Suprapubic skin (tissue), 4 donors: ENCODE measurements around the gene B3GNT5. TPM values are rescaled to one million over a fixed set of nuclear protein-coding genes. Genes with fewer than 3 reads are reported as not detected.

Source experiments
- DNase-seq, 2 donors: peaks; one replicate each; pipeline ENCODE4 v3.0.0-alpha.2; 2019; ENCODE audit warnings: low spot score in 2 of 2
- H3K27ac ChIP-seq: fragments of 200-600 bp; sonication (generic); one replicate; pipeline ENCODE4 v1.5.1; 2019
- H3K27me3 ChIP-seq: fragments of 200-600 bp; sonication (generic); one replicate; pipeline ENCODE4 v1.5.1; 2019
- H3K36me3 ChIP-seq: fragments of 200-600 bp; sonication (generic); one replicate; pipeline ENCODE4 v1.5.1; 2019
- H3K4me1 ChIP-seq: fragments of 200-600 bp; sonication (generic); one replicate; pipeline ENCODE4 v1.5.1; 2019
- H3K4me3 ChIP-seq: fragments of 200-600 bp; sonication (generic); one replicate; pipeline ENCODE4 v1.5.1; 2019; ENCODE audit warnings: mild to moderate bottlenecking
- H3K9me3 ChIP-seq: fragments of 200-600 bp; sonication (generic); one replicate; pipeline ENCODE4 v1.5.1; 2019
- CTCF ChIP-seq, 2 donors: fragments of 200-600 bp in 1 of 2; fragments of 450-650 bp in 1 of 2; sonication (generic) in 1 of 2; IDR thresholded peaks; one replicate each; pipeline ENCODE4 v1.5.1; 2016 to 2019; ENCODE audit warnings: antibody characterized with exemption in 2 of 2, mild to moderate bottlenecking in 1 of 2, moderate library complexity in 1 of 2
- EP300 ChIP-seq: sonication (generic); formaldehyde crosslinking; IDR thresholded peaks from one replicate; pipeline ENCODE4 v1.6.1; 2017; ENCODE audit warnings: antibody characterized with exemption
- POLR2A ChIP-seq, 2 donors: fragments of 450-650 bp; IDR thresholded peaks; one replicate each; pipeline ENCODE4 v1.6.1; 2017; ENCODE audit warnings: antibody characterized with exemption in 2 of 2, mild to moderate bottlenecking in 2 of 2, moderate library complexity in 2 of 2
- POLR2AphosphoS5 ChIP-seq, 3 donors: sonication (generic); formaldehyde crosslinking; IDR thresholded peaks; one replicate each; pipeline ENCODE4 v1.6.1; 2017; ENCODE audit warnings: antibody characterized with exemption in 3 of 3
- WGBS: methylation state at CpG from one replicate; pipeline ENCODE4 v1.1.5; 2018; 5-methylcytosine and 5-hydroxymethylcytosine counted together
- total RNA-seq, 4 donors: library from RNA; depleted of rRNA; stranded (reverse); fragments of >200 nt; gene quantifications; one replicate each; pipeline ENCODE4 v1.1.0, GENCODE V29; 2016

Gene B3GNT5
- total RNA-seq, 4 donors from 2014 or later = 14.6 to 30.8 (median 27.5) TPM

- Histone ChIP-seq H3K36me3 (no peaks in the 10 kb centered on the region), H3K4me1 (peaks cover 14% of the 10 kb centered on the region), H3K27me3 (no peaks in the 10 kb centered on the region), H3K27ac (no peak overlapping the region), H3K4me3 (no peak overlapping the region), H3K9me3 (no peaks in the 10 kb centered on the region)
- no peak for DNase-seq
- TF ChIP-seq POLR2A (IDR thresholded peaks at IDR 0.05) = no peak
- no peak for TF ChIP-seq EP300
- no peak for TF ChIP-seq POLR2AphosphoS5 (IDR thresholded peaks at IDR 0.05)
- no peak for TF ChIP-seq CTCF (IDR thresholded peaks at IDR 0.05)
- 77% methylated on average over 2 of the region's 2 CpGs for WGBS
Measured at GRCh38 chr3:183214277-183214612, 38.8 kb upstream of the B3GNT5 start.

DNA sequence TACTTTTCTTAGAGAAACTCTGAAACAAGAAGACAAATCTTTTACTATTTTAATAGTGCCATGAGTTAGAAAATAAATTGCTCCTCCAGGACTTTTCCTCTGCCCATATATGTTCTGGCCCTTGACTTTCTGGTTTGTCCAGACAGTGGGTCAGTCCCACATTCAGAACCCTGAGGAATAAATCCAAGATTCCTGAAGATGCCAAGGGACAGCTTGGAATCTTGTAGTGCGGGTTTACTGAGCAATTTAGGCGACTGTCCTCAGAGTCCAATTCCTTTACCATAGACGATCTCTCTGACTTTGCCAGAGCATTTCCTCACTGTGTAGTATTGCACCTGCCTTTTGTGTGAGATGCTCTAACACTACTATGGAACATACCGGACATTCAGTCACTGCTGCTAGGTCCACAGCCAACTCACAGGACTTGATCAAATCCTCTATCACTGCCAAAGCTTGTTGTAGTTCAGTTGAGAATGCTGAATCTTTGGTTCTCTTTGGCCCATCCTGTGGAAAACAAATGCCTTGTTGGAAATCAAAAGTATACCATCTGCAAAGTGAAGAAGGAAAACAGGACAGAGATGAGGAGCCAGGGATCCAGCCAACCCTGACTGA, 37.4 kb upstream of the B3GNT5 start:
- 88% methylated on average over 4 of the region's 4 CpGs for WGBS
- no peak overlapping the region for H3K4me3 ChIP-seq

GRCh38 chr3:183217548-183218332, 35.3 kb upstream of the B3GNT5 start:
- Histone ChIP-seq H3K4me1 (no peaks in the 10 kb centered on the region), H3K9me3 (no peaks in the 10 kb centered on the region), H3K27me3 (no peaks in the 10 kb centered on the region), H3K4me3 (no peak overlapping the region), H3K36me3 (no peaks in the 10 kb centered on the region), H3K27ac (no peak overlapping the region)
- WGBS = 77% methylated on average over 9 of the region's 9 CpGs
- no peak for DNase-seq
- TF ChIP-seq POLR2AphosphoS5 (IDR thresholded peaks at IDR 0.05) (no peak), POLR2A (IDR thresholded peaks at IDR 0.05) (no peak), CTCF (IDR thresholded peaks at IDR 0.05) (no peak), EP300 (no peak)

More for the DNA sequence above, 37.4 kb upstream of the B3GNT5 start:
- no peak for DNase-seq
- TF ChIP-seq EP300 (no peak), POLR2A (IDR thresholded peaks at IDR 0.05) (no peak), POLR2AphosphoS5 (IDR thresholded peaks at IDR 0.05) (no peak), CTCF (IDR thresholded peaks at IDR 0.05) (no peak)
- no peak overlapping the region for H3K27ac ChIP-seq
- H3K27me3 ChIP-seq = no peaks in the 10 kb centered on the region
- no peaks in the 10 kb centered on the region for H3K36me3 ChIP-seq
- H3K9me3 ChIP-seq = no peaks in the 10 kb centered on the region
- peaks cover 6% of the 10 kb centered on the region for H3K4me1 ChIP-seq

- no peak for DNase-seq
- 78% methylated on average over 2 of the region's 2 CpGs for WGBS
Measured at GRCh38 chr3:183218826-183219225, 34.2 kb upstream of the B3GNT5 start.

More at GRCh38 chr3:183218826-183219225, 34.2 kb upstream of the B3GNT5 start:
- Histone ChIP-seq H3K27ac (no peak overlapping the region), H3K4me3 (no peak overlapping the region), H3K9me3 (no peaks in the 10 kb centered on the region), H3K4me1 (no peaks in the 10 kb centered on the region), H3K36me3 (no peaks in the 10 kb centered on the region), H3K27me3 (no peaks in the 10 kb centered on the region)
- no peak for TF ChIP-seq CTCF (IDR thresholded peaks at IDR 0.05)
- TF ChIP-seq POLR2A (IDR thresholded peaks at IDR 0.05) = no peak
- no peak for TF ChIP-seq POLR2AphosphoS5 (IDR thresholded peaks at IDR 0.05)
- no peak for TF ChIP-seq EP300
